SK-N-SH treated with all-trans-retinoic acid at 6 μM for 48 hours (cell line): ENCODE measurements around the gene NUMBL.

ENCODE experiments used
- ATAC-seq: fragments of 200-7000 bp; cut with Tn5 transposase; 3 replicates; pipeline ENCODE4 v1.9.1; 2020; ENCODE audit warnings: mild to moderate bottlenecking, moderate library complexity
- ARNTL ChIP-seq: fragments of 450-650 bp; formaldehyde crosslinking; IDR thresholded peaks from 2 replicates; pipeline ENCODE4 v1.5.0; 2020; ENCODE audit warnings: low read depth, mild to moderate bottlenecking, moderate library complexity, borderline replicate concordance
- BACH2 ChIP-seq: fragments of 250-450 bp; sonication (Bioruptor Pico); IDR thresholded peaks from 2 replicates; pipeline ENCODE4 v1.9.0; 2021; ENCODE audit warnings: mild to moderate bottlenecking, borderline replicate concordance
- CSDC2 ChIP-seq: fragments of 250-450 bp; sonication (Bioruptor Pico); IDR thresholded peaks from 2 replicates; pipeline ENCODE4 v1.5.0; 2020; ENCODE audit warnings: mild to moderate bottlenecking, moderate library complexity
- ESRRG ChIP-seq: fragments of 250-450 bp; sonication (Bioruptor Pico); IDR thresholded peaks from 2 replicates; pipeline ENCODE4 v1.6.1; 2021; ENCODE audit warnings: mild to moderate bottlenecking
- GLIS3 ChIP-seq: fragments of 250-450 bp; sonication (Bioruptor Pico); IDR thresholded peaks from 2 replicates; pipeline ENCODE4 v1.5.0; 2020; ENCODE audit warnings: mild to moderate bottlenecking, moderate library complexity
- ISL1 ChIP-seq: fragments of 250-450 bp; sonication (Bioruptor Pico); IDR thresholded peaks from 2 replicates; pipeline ENCODE4 v2.1.2; 2022; ENCODE audit warnings: mild to moderate bottlenecking, moderate library complexity
- PPARA ChIP-seq: fragments of 250-450 bp; sonication (Bioruptor Pico); IDR thresholded peaks from 2 replicates; pipeline ENCODE4 v1.5.0; 2020; ENCODE audit warnings: mild to moderate bottlenecking, borderline replicate concordance
- RARB ChIP-seq: fragments of 250-450 bp; sonication (Bioruptor Pico); IDR thresholded peaks from 2 replicates; pipeline ENCODE4 v1.8.0; 2021; ENCODE audit warnings: mild to moderate bottlenecking, moderate library complexity
- SNAI2 ChIP-seq: fragments of 250-450 bp; sonication (Bioruptor Pico); IDR thresholded peaks from 2 replicates; pipeline ENCODE4 v1.5.0; 2020; ENCODE audit warnings: mild to moderate bottlenecking, moderate library complexity
- TCF4 ChIP-seq: fragments of 250-450 bp; sonication (Bioruptor Pico); IDR thresholded peaks from 2 replicates; pipeline ENCODE4 v1.8.0; 2021; ENCODE audit warnings: mild to moderate bottlenecking, moderate library complexity, borderline replicate concordance
- TOX ChIP-seq: fragments of 250-450 bp; sonication (Bioruptor Pico); IDR thresholded peaks from 2 replicates; pipeline ENCODE4 v1.8.0; 2021; ENCODE audit warnings: mild to moderate bottlenecking, moderate library complexity, borderline replicate concordance
- ZC3H10 ChIP-seq: fragments of 250-450 bp; sonication (Bioruptor Pico); IDR thresholded peaks from 2 replicates; pipeline ENCODE4 v1.5.1; 2021; ENCODE audit warnings: mild to moderate bottlenecking, moderate library complexity
- ZFP3 ChIP-seq: fragments of 250-450 bp; sonication (Bioruptor Pico); IDR thresholded peaks from 2 replicates; pipeline ENCODE4 v1.5.0; 2020; ENCODE audit warnings: mild to moderate bottlenecking, moderate library complexity
- ZFP30 ChIP-seq: fragments of 450-650 bp; formaldehyde crosslinking; IDR thresholded peaks from 2 replicates; pipeline ENCODE4 v1.5.0; 2022; ENCODE audit warnings: mild to moderate bottlenecking, moderate library complexity
- ZNF565 ChIP-seq: fragments of 450-650 bp; formaldehyde crosslinking; conservative IDR thresholded peaks from 2 replicates; pipeline ENCODE4 v1.5.0; 2020; ENCODE audit warnings: low read depth, mild to moderate bottlenecking, moderate library complexity
- ZNF8 ChIP-seq: fragments of 450-650 bp; formaldehyde crosslinking; IDR thresholded peaks from 2 replicates; pipeline ENCODE4 v1.5.0; 2020; ENCODE audit warnings: mild to moderate bottlenecking, moderate library complexity
- TF ChIP-seq, protein P1 (sequence below): fragments of 250-450 bp; sonication (Bioruptor Pico); IDR thresholded peaks from 2 replicates; pipeline ENCODE4 v1.5.1; 2020; ENCODE audit warnings: low read depth, mild to moderate bottlenecking, moderate library complexity
- TF ChIP-seq, protein P2 (sequence below): fragments of 250-450 bp; sonication (Bioruptor Pico); IDR thresholded peaks from 2 replicates; pipeline ENCODE4 v1.8.0; 2021; ENCODE audit warnings: low read depth, mild to moderate bottlenecking, moderate library complexity, borderline replicate concordance
- TF ChIP-seq, protein P3 (sequence below): fragments of 250-450 bp; sonication (Bioruptor Pico); IDR thresholded peaks from 2 replicates; pipeline ENCODE4 v1.5.0; 2020; ENCODE audit warnings: mild to moderate bottlenecking, moderate library complexity
- TF ChIP-seq, protein P4 (sequence below): fragments of 250-450 bp; sonication (Bioruptor Pico); IDR thresholded peaks from 2 replicates; pipeline ENCODE4 v1.5.1; 2021; ENCODE audit warnings: mild to moderate bottlenecking, moderate library complexity

The NUMBL gene

DNA sequence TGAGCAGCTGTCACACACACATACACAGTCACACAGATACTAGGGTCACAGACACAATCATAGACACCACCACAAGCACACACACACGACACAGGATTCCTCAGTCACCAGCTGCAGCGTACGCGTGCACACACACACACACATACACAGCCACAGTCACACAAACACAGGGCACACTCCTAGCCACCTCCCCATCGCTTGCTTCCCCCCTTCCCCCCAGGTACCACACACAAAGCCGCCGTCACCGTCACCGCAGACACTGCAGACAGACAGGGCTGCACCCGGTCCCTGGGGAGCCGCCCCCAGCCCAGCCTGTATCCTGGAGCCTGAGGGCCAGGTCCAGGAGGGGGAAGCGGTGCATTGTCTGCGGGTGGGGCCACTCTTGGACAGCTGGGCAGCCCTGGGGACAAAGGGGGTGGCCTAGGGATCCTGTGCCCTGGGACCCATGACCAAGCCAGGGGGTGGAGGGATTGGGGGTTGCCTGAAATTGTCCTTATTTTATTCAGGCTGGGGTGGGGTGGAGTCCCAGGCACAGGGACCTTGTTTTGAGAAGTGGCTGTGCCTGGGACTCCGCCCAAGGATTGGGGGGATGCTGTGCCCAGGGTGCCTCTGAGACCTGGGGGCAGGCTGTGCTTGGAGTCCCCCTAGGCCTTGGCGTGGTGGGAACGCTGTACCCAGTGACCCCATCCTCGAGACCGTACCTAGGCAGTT, 957 bp downstream of the NUMBL start:
- peak; percentile 6 for ATAC-seq
- TF ChIP-seq ZC3H10 (CRISPR knock-in tag) = no peak
- no peak for TF ChIP-seq ZNF8 (CRISPR knock-in tag)
- no peak for TF ChIP-seq TCF4 (CRISPR knock-in tag)
- TF ChIP-seq CSDC2 (CRISPR knock-in tag) = no peak
- no peak for TF ChIP-seq ESRRG (CRISPR knock-in tag)
- no peak for TF ChIP-seq ISL1 (CRISPR knock-in tag)
- no peak for TF ChIP-seq TOX (CRISPR knock-in tag)
- TF ChIP-seq ZFP3 (CRISPR knock-in tag) = no peak
- TF ChIP-seq, protein P1, sequence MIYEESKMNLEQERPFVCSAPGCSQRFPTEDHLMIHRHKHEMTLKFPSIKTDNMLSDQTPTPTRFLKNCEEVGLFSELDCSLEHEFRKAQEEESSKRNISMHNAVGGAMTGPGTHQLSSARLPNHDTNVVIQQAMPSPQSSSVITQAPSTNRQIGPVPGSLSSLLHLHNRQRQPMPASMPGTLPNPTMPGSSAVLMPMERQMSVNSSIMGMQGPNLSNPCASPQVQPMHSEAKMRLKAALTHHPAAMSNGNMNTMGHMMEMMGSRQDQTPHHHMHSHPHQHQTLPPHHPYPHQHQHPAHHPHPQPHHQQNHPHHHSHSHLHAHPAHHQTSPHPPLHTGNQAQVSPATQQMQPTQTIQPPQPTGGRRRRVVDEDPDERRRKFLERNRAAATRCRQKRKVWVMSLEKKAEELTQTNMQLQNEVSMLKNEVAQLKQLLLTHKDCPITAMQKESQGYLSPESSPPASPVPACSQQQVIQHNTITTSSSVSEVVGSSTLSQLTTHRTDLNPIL (CRISPR knock-in tag) = no peak
- TF ChIP-seq PPARA (CRISPR knock-in tag) = no peak
- no peak for TF ChIP-seq RARB (CRISPR knock-in tag)
- TF ChIP-seq GLIS3 = no peak
- TF ChIP-seq ARNTL (CRISPR knock-in tag) = no peak
- no peak for TF ChIP-seq ZFP30
- TF ChIP-seq, protein P2, sequence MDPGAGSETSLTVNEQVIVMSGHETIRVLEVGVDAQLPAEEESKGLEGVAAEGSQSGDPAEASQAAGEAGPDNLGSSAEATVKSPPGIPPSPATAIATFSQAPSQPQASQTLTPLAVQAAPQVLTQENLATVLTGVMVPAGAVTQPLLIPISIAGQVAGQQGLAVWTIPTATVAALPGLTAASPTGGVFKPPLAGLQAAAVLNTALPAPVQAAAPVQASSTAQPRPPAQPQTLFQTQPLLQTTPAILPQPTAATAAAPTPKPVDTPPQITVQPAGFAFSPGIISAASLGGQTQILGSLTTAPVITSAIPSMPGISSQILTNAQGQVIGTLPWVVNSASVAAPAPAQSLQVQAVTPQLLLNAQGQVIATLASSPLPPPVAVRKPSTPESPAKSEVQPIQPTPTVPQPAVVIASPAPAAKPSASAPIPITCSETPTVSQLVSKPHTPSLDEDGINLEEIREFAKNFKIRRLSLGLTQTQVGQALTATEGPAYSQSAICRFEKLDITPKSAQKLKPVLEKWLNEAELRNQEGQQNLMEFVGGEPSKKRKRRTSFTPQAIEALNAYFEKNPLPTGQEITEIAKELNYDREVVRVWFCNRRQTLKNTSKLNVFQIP (CRISPR knock-in tag) = no peak
- no peak for TF ChIP-seq BACH2 (CRISPR knock-in tag)
- no peak for TF ChIP-seq ZNF565 (CRISPR knock-in tag)
- TF ChIP-seq, protein P3, sequence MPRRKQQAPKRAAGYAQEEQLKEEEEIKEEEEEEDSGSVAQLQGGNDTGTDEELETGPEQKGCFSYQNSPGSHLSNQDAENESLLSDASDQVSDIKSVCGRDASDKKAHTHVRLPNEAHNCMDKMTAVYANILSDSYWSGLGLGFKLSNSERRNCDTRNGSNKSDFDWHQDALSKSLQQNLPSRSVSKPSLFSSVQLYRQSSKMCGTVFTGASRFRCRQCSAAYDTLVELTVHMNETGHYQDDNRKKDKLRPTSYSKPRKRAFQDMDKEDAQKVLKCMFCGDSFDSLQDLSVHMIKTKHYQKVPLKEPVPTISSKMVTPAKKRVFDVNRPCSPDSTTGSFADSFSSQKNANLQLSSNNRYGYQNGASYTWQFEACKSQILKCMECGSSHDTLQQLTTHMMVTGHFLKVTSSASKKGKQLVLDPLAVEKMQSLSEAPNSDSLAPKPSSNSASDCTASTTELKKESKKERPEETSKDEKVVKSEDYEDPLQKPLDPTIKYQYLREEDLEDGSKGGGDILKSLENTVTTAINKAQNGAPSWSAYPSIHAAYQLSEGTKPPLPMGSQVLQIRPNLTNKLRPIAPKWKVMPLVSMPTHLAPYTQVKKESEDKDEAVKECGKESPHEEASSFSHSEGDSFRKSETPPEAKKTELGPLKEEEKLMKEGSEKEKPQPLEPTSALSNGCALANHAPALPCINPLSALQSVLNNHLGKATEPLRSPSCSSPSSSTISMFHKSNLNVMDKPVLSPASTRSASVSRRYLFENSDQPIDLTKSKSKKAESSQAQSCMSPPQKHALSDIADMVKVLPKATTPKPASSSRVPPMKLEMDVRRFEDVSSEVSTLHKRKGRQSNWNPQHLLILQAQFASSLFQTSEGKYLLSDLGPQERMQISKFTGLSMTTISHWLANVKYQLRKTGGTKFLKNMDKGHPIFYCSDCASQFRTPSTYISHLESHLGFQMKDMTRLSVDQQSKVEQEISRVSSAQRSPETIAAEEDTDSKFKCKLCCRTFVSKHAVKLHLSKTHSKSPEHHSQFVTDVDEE (CRISPR knock-in tag) = no peak
- no peak for TF ChIP-seq SNAI2 (CRISPR knock-in tag)
- TF ChIP-seq, protein P4, sequence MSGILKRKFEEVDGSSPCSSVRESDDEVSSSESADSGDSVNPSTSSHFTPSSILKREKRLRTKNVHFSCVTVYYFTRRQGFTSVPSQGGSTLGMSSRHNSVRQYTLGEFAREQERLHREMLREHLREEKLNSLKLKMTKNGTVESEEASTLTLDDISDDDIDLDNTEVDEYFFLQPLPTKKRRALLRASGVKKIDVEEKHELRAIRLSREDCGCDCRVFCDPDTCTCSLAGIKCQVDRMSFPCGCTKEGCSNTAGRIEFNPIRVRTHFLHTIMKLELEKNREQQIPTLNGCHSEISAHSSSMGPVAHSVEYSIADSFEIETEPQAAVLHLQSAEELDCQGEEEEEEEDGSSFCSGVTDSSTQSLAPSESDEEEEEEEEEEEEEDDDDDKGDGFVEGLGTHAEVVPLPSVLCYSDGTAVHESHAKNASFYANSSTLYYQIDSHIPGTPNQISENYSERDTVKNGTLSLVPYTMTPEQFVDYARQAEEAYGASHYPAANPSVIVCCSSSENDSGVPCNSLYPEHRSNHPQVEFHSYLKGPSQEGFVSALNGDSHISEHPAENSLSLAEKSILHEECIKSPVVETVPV = no peak

DNA sequence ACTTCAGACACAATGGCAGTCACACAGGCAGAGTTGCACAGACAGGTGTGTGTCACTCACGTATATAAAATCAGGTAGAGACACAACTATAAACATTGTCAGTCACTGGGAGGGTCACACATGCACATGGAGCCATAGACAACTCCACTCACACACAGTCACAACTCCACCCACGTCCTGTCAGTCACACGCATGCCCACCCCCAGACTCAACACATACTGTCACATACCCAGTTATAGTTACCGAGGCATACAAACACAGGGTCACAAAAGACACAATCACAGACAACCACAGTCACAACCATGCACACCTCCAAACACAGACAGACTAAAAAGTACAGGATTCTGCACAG, 1.5 kb downstream of the NUMBL start:
- ATAC-seq = no peak
- TF ChIP-seq, protein P1 (CRISPR knock-in tag) = no peak
- TF ChIP-seq TOX (CRISPR knock-in tag) (no peak), GLIS3 (no peak), ARNTL (CRISPR knock-in tag) (no peak), ZFP30 (no peak), ZC3H10 (CRISPR knock-in tag) (no peak), RARB (CRISPR knock-in tag) (no peak)
- TF ChIP-seq, protein P2 (CRISPR knock-in tag) = no peak
